Transverse colon (tissue), 4 donors: ENCODE data around the gene CDC16. TPM values are rescaled to one million over a fixed set of nuclear protein-coding genes. Genes with fewer than 3 reads are reported as not detected.

Experiments
- DNase-seq: peaks from one replicate; pipeline ENCODE4 v3.0.0-alpha.2; 2019
- H3K27ac ChIP-seq, 4 donors: fragments of 200-600 bp; sonication (generic); 2 replicates each; pipeline ENCODE4 v1.5.1; 2016 to 2018; ENCODE audit warnings: inconsistent platforms in 4 of 4
- H3K27me3 ChIP-seq: fragments of 200-600 bp; sonication (generic); 2 replicates; pipeline ENCODE4 v1.5.1; 2017; ENCODE audit warnings: inconsistent platforms
- H3K36me3 ChIP-seq, 4 donors: fragments of 200-600 bp; sonication (generic); 2 replicates each; pipeline ENCODE4 v1.5.1; 2017 to 2019; ENCODE audit warnings: inconsistent platforms in 4 of 4
- H3K4me1 ChIP-seq, 4 donors: fragments of 200-600 bp; sonication (generic); 2 replicates each; pipeline ENCODE4 v1.5.1; 2017 to 2020; ENCODE audit warnings: inconsistent platforms in 4 of 4
- H3K4me3 ChIP-seq, 4 donors: fragments of 200-600 bp; sonication (generic); 1 replicate in 1 of 4; 2 replicates in 3 of 4; pipeline versions ENCODE4 v1.5.1 to v1.6.1; 2017 to 2019; ENCODE audit warnings: inconsistent platforms in 4 of 4
- H3K9me3 ChIP-seq, 2 donors: fragments of 200-600 bp; sonication (generic); 2 replicates each; pipeline ENCODE4 v1.5.1; 2017 to 2019; ENCODE audit warnings: inconsistent platforms in 2 of 2
- EP300 ChIP-seq: sonication (generic); formaldehyde crosslinking; IDR thresholded peaks from one replicate; pipeline ENCODE4 v1.6.1; 2017; ENCODE audit warnings: antibody characterized with exemption, low read depth
- POLR2A ChIP-seq: fragments of 450-650 bp; IDR thresholded peaks from one replicate; pipeline ENCODE4 v1.6.1; 2016; ENCODE audit warnings: antibody characterized with exemption, mild to moderate bottlenecking, moderate library complexity
- POLR2AphosphoS5 ChIP-seq, 3 donors: sonication (generic); formaldehyde crosslinking; IDR thresholded peaks; one replicate each; pipeline ENCODE4 v1.6.1; 2016; ENCODE audit warnings: antibody characterized with exemption in 3 of 3
- WGBS, 2 donors: methylation state at CpG; one replicate each; pipeline ENCODE4 v1.1.5; 2018; ENCODE audit warnings: low coverage in 1 of 2; 5-methylcytosine and 5-hydroxymethylcytosine counted together
- in situ Hi-C, 4 donors: fragments of 200-750 bp; cut with MboI; loops; one replicate each; pipeline versions ENCODE4 v1.15.0 to v1.15.1; 2017; ENCODE audit warnings: low sequenced_read_pairs in 3 of 4, low pct_ligation_motif_present in 1 of 4, low pct_unique_long_range_greater_than_20kb in 1 of 4
- intact Hi-C: fragments of 100-400 bp; cut with DNase I; formaldehyde crosslinking; loops from one replicate; pipeline ENCODE4 v1.15.1; 2023; ENCODE audit warnings: low total_unique reads
- total RNA-seq, 4 donors: library from RNA; depleted of rRNA; stranded (reverse); fragments of >200 nt; gene quantifications; one replicate each; pipeline ENCODE4 v1.1.0, GENCODE V29; 2016
- TF ChIP-seq, protein P1 (sequence below), 5 experiments: fragments of 200-600 bp in 3 of 5; fragments of 450-650 bp in 2 of 5; sonication (generic) in 3 of 5; IDR thresholded peaks; 1 replicate in 2 of 5; 2 replicates in 3 of 5; pipeline ENCODE4 v1.5.1; 2016 to 2017; ENCODE audit warnings: antibody characterized with exemption in 5 of 5, inconsistent platforms in 3 of 5, mild to moderate bottlenecking in 2 of 5, moderate library complexity in 1 of 5

Gene CDC16
- total RNA-seq, 4 donors from 2014 or later, result 34.8 to 75.4 (median 56.1) TPM

DNA sequence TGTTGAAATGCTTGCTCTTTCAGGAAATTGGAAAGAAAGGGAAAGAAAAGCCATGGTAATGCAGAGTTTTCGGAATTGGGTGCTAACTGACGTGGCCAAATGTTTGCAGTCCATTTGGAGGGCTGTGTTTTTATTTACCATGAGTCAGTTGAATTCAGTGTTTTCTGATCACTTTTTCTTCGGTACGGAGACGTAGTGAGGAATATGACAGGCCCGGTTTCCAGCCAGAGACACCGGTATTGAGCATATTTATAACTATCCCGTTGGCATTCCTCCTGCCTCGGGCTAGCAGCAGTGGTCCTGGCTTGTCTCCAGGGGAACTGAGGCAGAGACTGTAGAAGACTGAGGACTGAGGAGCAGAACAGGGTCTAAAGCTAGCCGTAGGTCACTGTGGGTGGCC, 1.0 kb downstream of the CDC16 start:
- TF ChIP-seq, protein P1, sequence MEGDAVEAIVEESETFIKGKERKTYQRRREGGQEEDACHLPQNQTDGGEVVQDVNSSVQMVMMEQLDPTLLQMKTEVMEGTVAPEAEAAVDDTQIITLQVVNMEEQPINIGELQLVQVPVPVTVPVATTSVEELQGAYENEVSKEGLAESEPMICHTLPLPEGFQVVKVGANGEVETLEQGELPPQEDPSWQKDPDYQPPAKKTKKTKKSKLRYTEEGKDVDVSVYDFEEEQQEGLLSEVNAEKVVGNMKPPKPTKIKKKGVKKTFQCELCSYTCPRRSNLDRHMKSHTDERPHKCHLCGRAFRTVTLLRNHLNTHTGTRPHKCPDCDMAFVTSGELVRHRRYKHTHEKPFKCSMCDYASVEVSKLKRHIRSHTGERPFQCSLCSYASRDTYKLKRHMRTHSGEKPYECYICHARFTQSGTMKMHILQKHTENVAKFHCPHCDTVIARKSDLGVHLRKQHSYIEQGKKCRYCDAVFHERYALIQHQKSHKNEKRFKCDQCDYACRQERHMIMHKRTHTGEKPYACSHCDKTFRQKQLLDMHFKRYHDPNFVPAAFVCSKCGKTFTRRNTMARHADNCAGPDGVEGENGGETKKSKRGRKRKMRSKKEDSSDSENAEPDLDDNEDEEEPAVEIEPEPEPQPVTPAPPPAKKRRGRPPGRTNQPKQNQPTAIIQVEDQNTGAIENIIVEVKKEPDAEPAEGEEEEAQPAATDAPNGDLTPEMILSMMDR (IDR thresholded peaks at IDR 0.05), result no peak
- TF ChIP-seq POLR2AphosphoS5 (IDR thresholded peaks at IDR 0.05) (no peak), POLR2A (no peak), EP300 (no peak)
- H3K9me3 ChIP-seq, result no peaks in the 10 kb centered on the region
- intact Hi-C loops (no loop called here), in situ Hi-C loops (no loop called here)
- H3K27me3 ChIP-seq, result no peaks in the 10 kb centered on the region
- H3K27ac ChIP-seq, result peak overlapping the region; percentile 92 to 95 (median 94)
- peaks cover 0 to 33% (median 16%) of the 10 kb centered on the region in 4 donors for H3K36me3 ChIP-seq
- 13 to 19% methylated on average over 5 to 10 of the region's 10 CpGs for WGBS, 2 donors
- H3K4me1 ChIP-seq, result peaks cover 7 to 16% (median 9%) of the 10 kb centered on the region in 4 donors
- DNase-seq, result no peak
- peak overlapping the region; percentile 70 to 89 (median 76) for H3K4me3 ChIP-seq

DNA sequence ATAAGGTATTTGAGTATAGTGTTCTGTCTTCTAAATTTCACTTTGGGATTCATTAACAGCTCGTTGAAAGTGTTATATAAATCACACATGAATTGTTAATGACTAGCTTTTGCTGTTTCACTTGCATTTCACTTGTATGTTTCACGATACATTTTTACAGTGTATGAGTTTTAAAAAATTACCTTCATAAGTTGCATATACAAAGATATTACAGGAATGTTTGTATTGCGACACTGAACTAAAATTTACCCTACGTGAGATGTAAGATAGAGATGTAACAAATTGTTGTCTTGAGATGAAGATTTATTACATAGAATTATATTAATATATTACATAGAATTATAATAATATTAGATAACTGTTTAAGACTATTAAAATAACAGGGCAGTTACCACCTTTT, 1.5 kb downstream of the CDC16 start:
- Histone ChIP-seq H3K4me3 (peak overlapping the region in 2 of 4 donors; percentile 75 to 89), H3K4me1 (peaks cover 7 to 16% (median 9%) of the 10 kb centered on the region in 4 donors), H3K27ac (peak overlapping the region in 2 of 4 donors; percentile 94 to 95), H3K9me3 (no peaks in the 10 kb centered on the region), H3K36me3 (peaks cover 0 to 37% (median 18%) of the 10 kb centered on the region in 4 donors), H3K27me3 (no peaks in the 10 kb centered on the region)
- intact Hi-C loops, result no loop called here
- WGBS, 2 donors, result 62 to 63% methylated on average over 4 of the region's 4 CpGs
- DNase-seq, result no peak
- TF ChIP-seq, protein P1 (IDR thresholded peaks at IDR 0.05), result no peak
- TF ChIP-seq POLR2A, result no peak
- no peak for TF ChIP-seq EP300
- TF ChIP-seq POLR2AphosphoS5 (IDR thresholded peaks at IDR 0.05), result no peak
- in situ Hi-C loops, result no loop called here

DNA sequence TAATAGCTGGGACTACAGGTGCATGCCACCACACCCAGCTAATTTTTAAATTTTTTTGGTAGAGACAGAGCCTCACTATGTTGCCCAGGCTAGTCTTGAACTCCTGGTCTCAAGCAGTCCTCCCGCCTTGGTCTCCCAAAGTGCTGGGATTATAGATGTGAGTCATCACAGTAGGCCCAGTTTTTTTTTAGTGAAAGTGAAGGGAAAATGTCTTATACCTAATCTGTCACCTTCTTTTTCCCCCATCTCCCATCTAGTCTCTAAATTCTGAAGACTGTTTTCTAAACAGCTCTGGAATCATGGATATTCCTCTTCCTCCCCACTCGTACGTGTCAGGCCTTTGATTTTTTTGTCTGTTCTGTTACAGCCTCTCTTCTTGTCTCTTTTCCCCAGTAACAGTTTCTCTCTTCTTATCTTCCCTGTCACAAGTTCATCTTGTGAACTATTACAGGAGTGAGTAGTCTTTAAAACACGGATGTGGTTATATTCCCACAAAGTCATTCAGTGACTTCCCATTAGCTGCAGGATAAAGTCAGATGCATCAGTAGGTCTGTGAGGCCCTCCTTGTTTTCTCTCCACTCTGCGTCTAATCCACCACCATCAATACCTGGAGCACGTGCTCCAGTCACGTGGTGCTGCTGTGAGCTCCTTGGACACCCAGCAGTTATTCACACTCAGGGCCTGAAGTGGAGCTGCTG, 2.9 kb downstream of the CDC16 start:
- 84 to 95% methylated on average over 3 to 7 of the region's 7 CpGs for WGBS, 2 donors
- intact Hi-C loops (no loop called here), in situ Hi-C loops (no loop called here)
- Histone ChIP-seq H3K4me1 (peaks cover 7 to 16% (median 9%) of the 10 kb centered on the region in 4 donors), H3K36me3 (peaks cover 0 to 50% (median 24%) of the 10 kb centered on the region in 4 donors), H3K9me3 (no peaks in the 10 kb centered on the region), H3K4me3 (no peak overlapping the region), H3K27me3 (no peaks in the 10 kb centered on the region), H3K27ac (no peak overlapping the region)
- TF ChIP-seq POLR2AphosphoS5 (IDR thresholded peaks at IDR 0.05) (no peak), EP300 (no peak), POLR2A (no peak)
- TF ChIP-seq, protein P1 (IDR thresholded peaks at IDR 0.05), result no peak
- DNase-seq, result no peak

DNA sequence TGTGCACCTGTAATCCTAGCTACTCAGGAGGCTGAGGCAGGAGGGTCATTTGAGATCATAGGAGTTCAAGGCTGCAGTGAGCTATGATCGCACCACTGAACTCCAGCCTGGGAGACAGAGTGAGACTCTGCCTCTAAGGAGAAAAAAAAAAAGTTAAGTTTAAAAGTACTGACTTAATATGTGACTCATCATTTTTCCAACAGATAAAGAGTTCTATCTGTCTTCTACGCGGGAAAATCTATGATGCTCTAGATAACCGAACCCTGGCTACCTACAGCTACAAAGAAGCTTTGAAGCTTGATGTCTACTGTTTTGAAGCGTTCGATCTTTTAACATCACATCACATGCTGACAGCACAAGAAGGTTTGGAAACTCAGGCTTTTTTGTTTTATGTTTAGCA, 7.2 kb downstream of the CDC16 start:
- no peak for DNase-seq
- Histone ChIP-seq H3K4me1 (no peaks in the 10 kb centered on the region), H3K36me3 (peaks cover 0 to 94% (median 44%) of the 10 kb centered on the region in 4 donors), H3K27ac (no peak overlapping the region), H3K27me3 (no peaks in the 10 kb centered on the region), H3K9me3 (no peaks in the 10 kb centered on the region), H3K4me3 (no peak overlapping the region)
- in situ Hi-C loops (no loop called here), intact Hi-C loops (no loop called here)
- WGBS, 2 donors, result 95 to 97% methylated on average over 5 to 6 of the region's 6 CpGs
- TF ChIP-seq, protein P1 (IDR thresholded peaks at IDR 0.05), result no peak
- TF ChIP-seq POLR2A (no peak), EP300 (no peak), POLR2AphosphoS5 (IDR thresholded peaks at IDR 0.05) (no peak)
